Stomach smooth muscle (tissue), 2 donors: ENCODE data around the gene DEK.
A peak's percentile ranks its signal among the peaks of the same experiment; 100 is the strongest.

Experiments
- H3K27ac ChIP-seq: one replicate; pipeline ENCODE4 v1.7.0; 2013; ENCODE audit warnings: mild to moderate bottlenecking, low read length, inconsistent platforms
- H3K27me3 ChIP-seq, 2 donors: one replicate each; pipeline ENCODE4 v1.7.0; 2013; ENCODE audit warnings: low read length in 2 of 2; ENCODE audit not compliant: insufficient read depth in 2 of 2, control insufficient read depth in 1 of 2
- H3K36me3 ChIP-seq, 2 donors: one replicate each; pipeline ENCODE4 v1.7.0; 2013; ENCODE audit warnings: low read length in 2 of 2; ENCODE audit not compliant: control insufficient read depth in 2 of 2, insufficient read depth in 2 of 2
- H3K4me1 ChIP-seq: one replicate; pipeline ENCODE4 v1.7.0; 2013; ENCODE audit warnings: low read length; ENCODE audit not compliant: control insufficient read depth, insufficient read depth
- H3K4me3 ChIP-seq, 2 donors: one replicate each; pipeline ENCODE4 v1.7.0; 2013; ENCODE audit warnings: low read length in 2 of 2
- H3K9ac ChIP-seq, 2 donors: one replicate each; pipeline ENCODE4 v1.7.0; 2013; ENCODE audit warnings: low read length in 2 of 2, mild to moderate bottlenecking in 1 of 2
- H3K9me3 ChIP-seq, 2 donors: one replicate each; pipeline ENCODE4 v1.7.0; 2013; ENCODE audit warnings: low read length in 2 of 2; ENCODE audit not compliant: control insufficient read depth in 2 of 2
- donor health status: healthy.
- donor health status: Pancreatic carcinoma.

Gene DEK

DNA sequence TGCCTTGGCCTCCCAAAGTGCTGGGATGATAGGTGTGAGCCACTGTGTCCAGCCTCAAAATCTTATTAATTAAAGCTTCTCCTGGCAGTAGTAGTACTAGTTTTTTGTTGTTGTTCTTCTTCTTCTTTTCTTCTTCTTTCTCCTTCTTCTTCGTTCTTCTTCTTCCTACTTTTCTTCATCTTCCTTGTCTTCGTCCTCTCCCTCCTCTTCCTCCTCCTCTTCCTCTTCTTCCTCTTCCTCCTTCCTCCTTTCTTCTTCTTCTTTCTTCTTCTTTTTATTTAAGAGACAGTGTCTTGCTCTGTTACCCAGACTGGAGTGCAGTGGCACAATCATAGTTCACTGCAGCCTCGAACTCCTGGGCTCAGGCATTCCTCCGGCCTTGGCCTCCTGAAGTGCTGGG lies 17.2 kb upstream of the DEK start:
- Histone ChIP-seq H3K4me3 (no peak overlapping the region), H3K27ac (no peak overlapping the region), H3K9ac (no peak overlapping the region), H3K4me1 (peaks cover 9% of the 10 kb centered on the region), H3K36me3 (no peaks in the 10 kb centered on the region), H3K27me3 (peaks cover 13 to 16% of the 10 kb centered on the region in 2 donors), H3K9me3 (no peaks in the 10 kb centered on the region)

DNA sequence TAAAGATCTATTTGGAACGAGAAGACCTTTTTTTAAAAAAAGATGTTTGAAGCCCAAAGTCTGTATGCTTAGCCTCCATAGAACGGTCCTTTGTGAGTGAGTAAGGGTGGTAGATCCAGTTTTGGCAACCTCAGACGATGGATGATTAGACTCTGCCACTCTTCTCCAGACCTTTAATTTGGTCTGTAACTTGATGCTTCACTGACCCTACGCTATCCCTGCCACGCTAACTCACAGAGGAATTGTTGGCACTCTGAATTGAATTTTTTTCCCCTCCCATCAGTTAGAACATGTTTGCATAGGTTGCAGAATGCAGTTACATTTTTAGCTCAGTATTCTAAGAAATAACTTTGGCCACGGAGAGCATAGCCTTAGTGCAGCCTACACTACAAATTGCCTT lies 15.8 kb upstream of the DEK start:
- H3K27me3 ChIP-seq = peaks cover 21 to 27% of the 10 kb centered on the region in 2 donors
- peaks cover 9% of the 10 kb centered on the region for H3K4me1 ChIP-seq
- no peaks in the 10 kb centered on the region for H3K9me3 ChIP-seq
- no peak overlapping the region for H3K27ac ChIP-seq
- no peak overlapping the region for H3K4me3 ChIP-seq
- H3K9ac ChIP-seq = no peak overlapping the region
- H3K36me3 ChIP-seq = no peaks in the 10 kb centered on the region

- Histone ChIP-seq H3K4me1 (peaks cover 9% of the 10 kb centered on the region), H3K27ac (no peak overlapping the region), H3K27me3 (peaks cover 22 to 30% of the 10 kb centered on the region in 2 donors), H3K9me3 (no peaks in the 10 kb centered on the region), H3K36me3 (no peaks in the 10 kb centered on the region), H3K9ac (no peak overlapping the region), H3K4me3 (no peak overlapping the region)
Observed at GRCh38 chr6:18279422-18279821, 15.1 kb upstream of the DEK start.

DNA sequence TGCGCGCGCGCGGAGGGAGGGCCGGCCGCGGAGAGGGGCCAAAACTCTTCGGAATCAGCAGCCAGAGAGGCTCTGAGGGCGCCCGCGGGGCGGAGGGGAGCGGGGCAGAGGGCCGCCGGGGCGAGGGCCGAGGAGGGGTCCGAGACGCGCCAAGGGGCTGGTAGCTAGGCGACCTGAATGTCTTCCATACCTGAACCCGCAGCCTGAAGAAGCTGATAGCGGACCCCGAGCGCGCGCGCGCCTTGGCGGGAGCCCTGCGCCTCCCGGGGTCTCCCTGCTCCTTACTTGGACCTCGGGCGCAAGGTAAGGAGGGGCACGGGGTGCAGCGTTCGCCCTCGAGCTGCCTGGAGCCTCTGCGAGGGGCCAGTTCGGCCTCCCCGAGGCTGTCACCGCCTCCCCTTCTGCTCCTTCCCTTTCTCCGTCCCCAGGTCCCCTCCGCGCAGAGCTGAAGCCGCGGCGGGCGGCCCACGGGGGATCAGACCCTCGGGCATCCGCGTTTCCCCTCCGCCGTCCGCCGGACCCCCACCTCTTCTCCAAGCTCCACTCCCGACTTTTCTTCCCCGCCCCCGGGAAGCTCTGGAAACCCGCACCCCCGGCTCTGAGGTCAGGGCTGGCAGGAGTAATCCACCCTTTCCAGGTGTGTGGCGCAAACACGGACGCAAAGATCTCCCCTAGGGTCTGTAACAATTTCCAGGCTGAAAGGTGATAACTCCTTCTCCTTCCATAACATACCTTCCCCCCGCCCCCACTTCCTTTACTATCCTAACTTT lies 13.1 kb upstream of the DEK start:
- Histone ChIP-seq H3K36me3 (no peaks in the 10 kb centered on the region), H3K9ac (no peak overlapping the region), H3K4me3 (peak overlapping the region; percentile 25 to 58), H3K9me3 (no peaks in the 10 kb centered on the region), H3K27ac (no peak overlapping the region), H3K27me3 (peaks cover 24 to 30% of the 10 kb centered on the region in 2 donors), H3K4me1 (peaks cover 9% of the 10 kb centered on the region)

DNA sequence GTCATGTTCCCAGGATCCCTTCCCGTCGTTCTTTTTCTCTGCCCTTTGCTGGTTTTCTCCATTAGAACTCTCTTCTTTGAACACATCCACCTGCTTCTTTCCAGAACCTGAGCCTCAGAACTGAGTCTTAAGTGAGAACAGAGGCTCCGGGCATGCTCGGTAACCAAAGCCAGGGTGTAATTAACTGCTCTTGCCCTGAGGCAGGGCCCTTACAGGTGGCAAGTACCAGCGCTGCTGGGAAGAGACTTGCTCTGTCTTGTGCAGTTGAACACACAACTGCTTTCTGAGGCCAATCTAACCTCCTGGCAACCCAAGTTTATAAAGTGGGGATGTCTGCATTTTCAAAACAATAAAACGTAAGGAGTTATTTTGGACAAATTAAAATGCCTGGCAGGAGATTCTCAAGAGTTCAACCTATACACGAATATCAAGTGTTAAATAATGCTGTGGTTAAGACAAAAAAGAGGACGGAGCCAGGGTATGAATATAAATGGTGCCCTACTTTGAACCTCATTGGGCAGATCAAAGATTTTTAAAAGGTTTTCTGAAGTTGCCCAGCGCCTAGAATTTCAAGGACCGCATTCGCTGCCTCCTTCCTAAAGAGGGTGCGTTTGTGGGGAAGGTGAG lies 12.4 kb upstream of the DEK start:
- H3K9ac ChIP-seq = no peak overlapping the region
- peak overlapping the region; percentile 25 to 58 for H3K4me3 ChIP-seq
- H3K36me3 ChIP-seq = no peaks in the 10 kb centered on the region
- H3K9me3 ChIP-seq = no peaks in the 10 kb centered on the region
- peaks cover 9% of the 10 kb centered on the region for H3K4me1 ChIP-seq
- no peak overlapping the region for H3K27ac ChIP-seq
- peaks cover 24 to 27% of the 10 kb centered on the region in 2 donors for H3K27me3 ChIP-seq

GRCh38 chr6:18270216-18270615 lies 5.9 kb upstream of the DEK start:
- Histone ChIP-seq H3K4me3 (no peak overlapping the region), H3K27me3 (peaks cover 4 to 5% of the 10 kb centered on the region in 2 donors), H3K36me3 (no peaks in the 10 kb centered on the region), H3K9ac (no peak overlapping the region), H3K27ac (no peak overlapping the region), H3K4me1 (no peaks in the 10 kb centered on the region), H3K9me3 (no peaks in the 10 kb centered on the region)

- Histone ChIP-seq H3K36me3 (no peaks in the 10 kb centered on the region), H3K9ac (no peak overlapping the region), H3K27ac (no peak overlapping the region), H3K9me3 (no peaks in the 10 kb centered on the region), H3K4me3 (no peak overlapping the region), H3K4me1 (no peaks in the 10 kb centered on the region), H3K27me3 (peaks cover 0 to 2% of the 10 kb centered on the region in 2 donors)
Observed at GRCh38 chr6:18269717-18270116, 5.4 kb upstream of the DEK start.

DNA sequence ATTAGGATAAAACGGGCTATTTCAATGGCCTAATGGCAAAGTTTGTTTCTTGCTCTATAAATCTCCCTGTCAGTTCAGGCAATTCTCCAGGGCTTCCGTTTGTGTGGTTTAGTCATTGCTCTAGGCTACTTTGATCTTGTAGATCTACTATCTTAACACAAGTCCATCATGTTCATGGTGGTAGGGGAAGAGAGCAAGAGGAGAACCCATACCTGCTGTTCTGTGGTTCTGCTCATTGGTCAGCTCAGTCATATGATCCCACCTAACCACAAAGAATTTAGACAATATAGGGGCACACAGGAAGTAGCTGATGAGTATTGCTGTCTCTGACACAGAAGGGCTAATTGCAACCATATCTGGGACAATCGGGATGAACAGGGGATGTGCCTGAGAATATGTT lies 4.9 kb upstream of the DEK start:
- H3K9ac ChIP-seq = no peak overlapping the region
- H3K27ac ChIP-seq = no peak overlapping the region
- H3K4me3 ChIP-seq = no peak overlapping the region
- no peaks in the 10 kb centered on the region for H3K9me3 ChIP-seq
- H3K4me1 ChIP-seq = no peaks in the 10 kb centered on the region
- H3K27me3 ChIP-seq = peaks cover 0 to 2% of the 10 kb centered on the region in 2 donors
- H3K36me3 ChIP-seq = no peaks in the 10 kb centered on the region

GRCh38 chr6:18268066-18268465 lies 3.7 kb upstream of the DEK start:
- no peaks in the 10 kb centered on the region for H3K27me3 ChIP-seq
- no peaks in the 10 kb centered on the region for H3K9me3 ChIP-seq
- no peak overlapping the region for H3K27ac ChIP-seq
- H3K4me3 ChIP-seq = no peak overlapping the region
- no peak overlapping the region for H3K9ac ChIP-seq
- H3K36me3 ChIP-seq = no peaks in the 10 kb centered on the region
- peaks cover under 1% of the 10 kb centered on the region for H3K4me1 ChIP-seq

GRCh38 chr6:18266523-18266912 lies 2.2 kb upstream of the DEK start:
- no peak overlapping the region for H3K4me3 ChIP-seq
- H3K36me3 ChIP-seq = no peaks in the 10 kb centered on the region
- no peak overlapping the region for H3K27ac ChIP-seq
- peaks cover 11% of the 10 kb centered on the region for H3K4me1 ChIP-seq
- H3K9me3 ChIP-seq = no peaks in the 10 kb centered on the region
- no peaks in the 10 kb centered on the region for H3K27me3 ChIP-seq
- no peak overlapping the region for H3K9ac ChIP-seq
